ENCODE measurements around the gene DEFB113. TPM values are rescaled to one million over a fixed set of nuclear protein-coding genes. Genes with fewer than 3 reads are reported as not detected.

The DEFB113 gene
- total RNA-seq, 1 donor, result not detected

GRCh38 chr6:49923826-49924225 lies 45.6 kb downstream of the DEFB113 start:
- TF ChIP-seq, protein P1, sequence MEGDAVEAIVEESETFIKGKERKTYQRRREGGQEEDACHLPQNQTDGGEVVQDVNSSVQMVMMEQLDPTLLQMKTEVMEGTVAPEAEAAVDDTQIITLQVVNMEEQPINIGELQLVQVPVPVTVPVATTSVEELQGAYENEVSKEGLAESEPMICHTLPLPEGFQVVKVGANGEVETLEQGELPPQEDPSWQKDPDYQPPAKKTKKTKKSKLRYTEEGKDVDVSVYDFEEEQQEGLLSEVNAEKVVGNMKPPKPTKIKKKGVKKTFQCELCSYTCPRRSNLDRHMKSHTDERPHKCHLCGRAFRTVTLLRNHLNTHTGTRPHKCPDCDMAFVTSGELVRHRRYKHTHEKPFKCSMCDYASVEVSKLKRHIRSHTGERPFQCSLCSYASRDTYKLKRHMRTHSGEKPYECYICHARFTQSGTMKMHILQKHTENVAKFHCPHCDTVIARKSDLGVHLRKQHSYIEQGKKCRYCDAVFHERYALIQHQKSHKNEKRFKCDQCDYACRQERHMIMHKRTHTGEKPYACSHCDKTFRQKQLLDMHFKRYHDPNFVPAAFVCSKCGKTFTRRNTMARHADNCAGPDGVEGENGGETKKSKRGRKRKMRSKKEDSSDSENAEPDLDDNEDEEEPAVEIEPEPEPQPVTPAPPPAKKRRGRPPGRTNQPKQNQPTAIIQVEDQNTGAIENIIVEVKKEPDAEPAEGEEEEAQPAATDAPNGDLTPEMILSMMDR (IDR thresholded peaks at IDR 0.05; ENCODE audit: insufficient read depth, low read length), result no peak
- no peak overlapping the region for H3K4me3 ChIP-seq (ENCODE audit: low read depth, low read length)
- no peak for DNase-seq (ENCODE audit: low read depth)

DNA sequence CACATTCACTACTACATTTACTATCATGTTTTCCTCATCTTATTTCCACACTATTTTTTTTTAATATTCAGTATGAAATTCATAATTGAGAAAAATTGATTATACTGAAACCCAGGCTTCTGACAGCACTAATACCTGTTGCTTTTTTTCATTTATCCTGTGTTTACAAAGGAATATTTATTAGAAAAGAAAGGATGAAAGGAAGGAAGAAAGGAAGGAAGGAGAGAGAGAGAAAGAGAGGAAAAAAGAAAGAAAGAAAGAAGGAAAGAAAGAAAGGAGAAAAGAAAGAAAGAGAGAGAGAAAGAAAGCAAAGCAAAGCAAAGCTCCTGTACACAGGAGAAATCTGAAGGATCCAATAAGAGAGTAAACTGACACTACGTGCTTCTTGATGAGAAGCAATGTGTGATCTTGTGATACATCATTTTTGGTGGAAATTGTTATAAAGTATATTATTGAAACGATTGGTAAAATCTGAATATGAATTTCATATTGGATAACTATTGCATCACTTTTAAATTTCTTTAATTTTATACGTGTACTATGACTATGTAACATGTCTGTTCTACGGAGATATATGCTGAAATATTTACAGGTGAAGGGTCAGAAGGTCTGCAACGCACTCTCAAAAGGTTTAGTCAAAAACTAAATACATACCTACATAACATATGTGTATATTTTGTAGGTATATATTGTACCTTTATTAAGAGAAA lies 49.3 kb downstream of the DEFB113 start:
- H3K4me3 ChIP-seq (ENCODE audit: low read depth, low read length), result no peak overlapping the region
- TF ChIP-seq, protein P1 (IDR thresholded peaks at IDR 0.05; ENCODE audit: insufficient read depth, low read length), result no peak
- no peak for DNase-seq (ENCODE audit: low read depth)

GRCh38 chr6:49919261-49919660 lies 50.2 kb downstream of the DEFB113 start:
- DNase-seq (ENCODE audit: low read depth), result no peak
- TF ChIP-seq, protein P1 (IDR thresholded peaks at IDR 0.05; ENCODE audit: insufficient read depth, low read length), result no peak
- H3K4me3 ChIP-seq (ENCODE audit: low read depth, low read length), result no peak overlapping the region

DNA sequence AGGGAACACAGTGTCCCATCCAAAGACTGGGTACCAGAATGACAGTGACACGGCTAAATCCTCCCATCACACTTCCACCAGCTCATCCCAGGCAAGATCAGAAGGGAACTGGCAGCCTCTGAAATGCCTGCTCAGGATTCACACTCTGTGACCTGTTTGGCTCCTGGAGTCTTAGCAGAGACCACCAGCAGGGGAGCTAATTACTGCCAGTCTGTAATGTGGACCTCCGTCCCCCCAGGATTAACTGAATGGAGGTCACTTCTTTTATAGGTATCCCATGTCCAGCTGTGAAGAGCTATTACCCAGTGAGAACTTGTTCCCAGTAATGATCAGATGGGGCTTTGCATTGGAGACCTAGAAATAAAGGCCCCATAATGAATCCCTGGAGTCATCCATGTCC lies 50.6 kb downstream of the DEFB113 start:
- no peak overlapping the region for H3K4me3 ChIP-seq (ENCODE audit: low read depth, low read length)
- DNase-seq (ENCODE audit: low read depth), result no peak
- TF ChIP-seq, protein P1 (IDR thresholded peaks at IDR 0.05; ENCODE audit: insufficient read depth, low read length), result no peak

Other genes with a start within 250 kb of the DEFB113 start
- gene CRISP3, start 225.2 kb downstream of the DEFB113 start, total RNA-seq (ENCODE audit: low replicate concordance), result not detected in 2 replicates
- not detected in 2 replicates for gene PGK2, start 182.3 kb downstream of the DEFB113 start, total RNA-seq (ENCODE audit: low replicate concordance)
- not detected in 2 replicates for gene CRISP1, start 103.1 kb downstream of the DEFB113 start, total RNA-seq (ENCODE audit: low replicate concordance)
- gene DEFB114, start 5.5 kb downstream of the DEFB113 start, total RNA-seq (ENCODE audit: low replicate concordance), result not detected in 2 replicates
- not detected in 2 replicates for gene DEFB110, start 52.4 kb upstream of the DEFB113 start, total RNA-seq (ENCODE audit: low replicate concordance)
- not detected in 2 replicates for gene DEFB112, start 80.3 kb upstream of the DEFB113 start, total RNA-seq (ENCODE audit: low replicate concordance)